HEK293T (cell line): ENCODE measurements around the gene LYPD5.

Experiments used
- CTCF ChIA-PET: fragments of 350-600 bp; formaldehyde crosslinking; extraction: SDS; loops from one replicate; lab custom pipeline; 2021; ENCODE audit warnings: antibody characterized with exemption, inconsistent platforms; lab: Yijun Ruan, JAX
- POLR2A ChIA-PET: fragments of 350-600 bp; formaldehyde crosslinking; extraction: SDS; loops from one replicate; lab custom pipeline; 2020; ENCODE audit warnings: antibody characterized with exemption, inconsistent platforms; lab: Yijun Ruan, JAX
- DNase-seq: peaks from one replicate; pipeline ENCODE4 v3.0.0; 2012; ENCODE audit warnings: mixed read lengths; ENCODE audit errors: extremely low spot score
- ARNT ChIP-seq: fragments of 450-650 bp; IDR thresholded peaks from 2 replicates; pipeline ENCODE4 v1.6.1; 2017; ENCODE audit warnings: mild to moderate bottlenecking
- BHLHE40 ChIP-seq: fragments of 450-650 bp; IDR thresholded peaks from 2 replicates; pipeline ENCODE4 v1.6.1; 2016; ENCODE audit warnings: mild to moderate bottlenecking, moderate library complexity, borderline replicate concordance
- CTBP1 ChIP-seq: fragments of 450-650 bp; IDR thresholded peaks from 2 replicates; pipeline ENCODE4 v1.6.1; 2016; ENCODE audit warnings: borderline replicate concordance
- ELF4 ChIP-seq: fragments of 450-650 bp; IDR thresholded peaks from 2 replicates; pipeline ENCODE4 v1.6.1; 2017; ENCODE audit warnings: antibody characterized with exemption
- FOXA1 ChIP-seq: fragments of 450-650 bp; IDR thresholded peaks from 2 replicates; pipeline ENCODE4 v1.6.1; 2016; ENCODE audit warnings: mild to moderate bottlenecking
- FOXK2 ChIP-seq: fragments of 450-650 bp; IDR thresholded peaks from 2 replicates; pipeline ENCODE4 v1.6.1; 2016; ENCODE audit warnings: mild to moderate bottlenecking
- FOXM1 ChIP-seq: fragments of 450-650 bp; IDR thresholded peaks from 2 replicates; pipeline ENCODE4 v1.6.1; 2017; ENCODE audit warnings: mild to moderate bottlenecking, borderline replicate concordance
- HDGF ChIP-seq: fragments of 450-650 bp; IDR thresholded peaks from 2 replicates; pipeline ENCODE4 v1.6.1; 2017; ENCODE audit warnings: antibody characterized with exemption, borderline replicate concordance
- L3MBTL2 ChIP-seq: fragments of 450-650 bp; conservative IDR thresholded peaks from 2 replicates; pipeline ENCODE4 v1.6.1; 2016; ENCODE audit warnings: mild to moderate bottlenecking
- LEF1 ChIP-seq: fragments of 450-650 bp; IDR thresholded peaks from 2 replicates; pipeline ENCODE4 v1.6.1; 2017; ENCODE audit warnings: mild to moderate bottlenecking, borderline replicate concordance
- NFRKB ChIP-seq: fragments of 450-650 bp; IDR thresholded peaks from 2 replicates; pipeline ENCODE4 v1.6.1; 2016; ENCODE audit warnings: mild to moderate bottlenecking, moderate library complexity
- SP1 ChIP-seq: fragments of 450-650 bp; IDR thresholded peaks from 2 replicates; pipeline ENCODE4 v1.6.1; 2017
- SUZ12 ChIP-seq: fragments of 450-650 bp; IDR thresholded peaks from 2 replicates; pipeline ENCODE4 v1.6.1; 2016; ENCODE audit warnings: mild to moderate bottlenecking
- TARDBP ChIP-seq: fragments of 450-650 bp; IDR thresholded peaks from 2 replicates; pipeline ENCODE4 v1.6.1; 2016
- ZNF384 ChIP-seq: fragments of 450-650 bp; IDR thresholded peaks from 2 replicates; pipeline ENCODE4 v1.6.1; 2016
- TF ChIP-seq, protein P1 (sequence below): fragments of 450-650 bp; IDR thresholded peaks from 2 replicates; pipeline ENCODE4 v1.6.1; 2016

The LYPD5 gene

DNA sequence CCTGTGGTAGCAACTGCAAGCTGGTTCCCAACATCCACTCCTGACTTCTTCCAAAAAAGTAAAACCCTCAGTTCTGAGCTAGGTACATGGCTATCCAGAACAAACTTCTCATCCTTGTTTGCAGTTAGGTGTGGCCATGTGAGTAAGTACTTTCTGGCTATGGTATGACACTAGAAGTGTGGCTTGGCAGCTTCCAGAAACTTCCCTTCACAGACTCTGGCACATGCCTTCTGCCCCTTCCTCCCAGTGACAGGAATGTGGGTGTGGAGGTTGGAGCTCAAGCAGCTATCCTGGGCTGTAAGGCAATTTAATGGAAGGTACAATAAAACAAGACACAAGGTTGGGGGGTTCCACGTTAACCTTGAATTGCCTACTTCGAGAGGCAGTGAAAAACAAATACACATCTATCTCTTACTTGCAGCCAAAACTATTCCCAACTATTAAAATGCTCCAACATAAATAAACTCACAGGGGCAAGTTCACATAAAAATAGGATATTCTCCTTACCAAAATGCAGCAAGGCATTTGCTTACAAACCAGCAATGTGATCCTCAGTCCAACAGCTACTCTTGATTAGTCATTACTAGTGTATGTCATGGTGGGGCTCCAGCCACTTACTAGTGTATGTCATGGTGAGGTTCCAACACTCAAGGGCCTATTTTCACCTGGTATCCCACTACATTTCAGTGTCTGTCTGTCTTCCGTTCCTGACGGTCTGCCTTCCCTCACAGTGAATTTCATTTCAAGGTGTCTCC lies 50.6 kb downstream of the LYPD5 start:
- TF ChIP-seq FOXK2 (no peak), FOXM1 (no peak), HDGF (no peak), ARNT (no peak)
- CTCF ChIA-PET, result interaction anchor here (0.6 kb wide), 1 partner anchor 24 kb away, joined by 4 read pairs; no protein-coding TSS in a partner anchor
- no peak for DNase-seq
- POLR2A ChIA-PET, result interaction anchor here (0.6 kb wide), 2 partner anchors 25 to 348 kb away, joined by 3 read pairs; no protein-coding TSS in a partner anchor

DNA sequence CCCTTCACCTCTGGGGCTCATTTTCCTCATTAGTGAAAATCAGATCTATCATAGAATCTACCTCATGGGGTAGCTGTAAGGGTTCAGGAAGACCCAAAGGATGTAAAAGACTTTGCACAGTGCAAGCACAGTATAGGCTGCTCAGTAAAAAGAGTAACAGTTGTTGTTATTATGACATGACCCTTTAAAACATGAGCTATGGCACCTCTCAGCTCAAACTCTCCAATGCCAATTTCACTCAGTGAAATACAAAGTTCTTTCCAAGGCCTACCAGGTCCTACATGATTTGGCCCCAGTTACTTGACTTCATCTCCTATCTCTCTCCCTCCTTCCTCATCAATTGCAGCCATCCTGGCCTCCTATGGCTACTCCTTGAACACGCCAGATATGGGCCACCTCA lies 52.3 kb downstream of the LYPD5 start:
- no peak for DNase-seq
- POLR2A ChIA-PET, result no interaction called here
- CTCF ChIA-PET, result interaction anchor here (1.3 kb wide), 1 partner anchor 15 kb away, joined by 4 read pairs; no protein-coding TSS in a partner anchor
- TF ChIP-seq BHLHE40, result no peak
- no peak for TF ChIP-seq FOXM1
- no peak for TF ChIP-seq ZNF384
- no peak for TF ChIP-seq FOXK2
- no peak for TF ChIP-seq NFRKB
- TF ChIP-seq L3MBTL2, result no peak
- TF ChIP-seq ARNT, result no peak
- TF ChIP-seq SP1, result no peak
- TF ChIP-seq FOXA1, result no peak
- no peak for TF ChIP-seq ELF4
- no peak for TF ChIP-seq SUZ12
- TF ChIP-seq CTBP1, result no peak
- TF ChIP-seq, protein P1, sequence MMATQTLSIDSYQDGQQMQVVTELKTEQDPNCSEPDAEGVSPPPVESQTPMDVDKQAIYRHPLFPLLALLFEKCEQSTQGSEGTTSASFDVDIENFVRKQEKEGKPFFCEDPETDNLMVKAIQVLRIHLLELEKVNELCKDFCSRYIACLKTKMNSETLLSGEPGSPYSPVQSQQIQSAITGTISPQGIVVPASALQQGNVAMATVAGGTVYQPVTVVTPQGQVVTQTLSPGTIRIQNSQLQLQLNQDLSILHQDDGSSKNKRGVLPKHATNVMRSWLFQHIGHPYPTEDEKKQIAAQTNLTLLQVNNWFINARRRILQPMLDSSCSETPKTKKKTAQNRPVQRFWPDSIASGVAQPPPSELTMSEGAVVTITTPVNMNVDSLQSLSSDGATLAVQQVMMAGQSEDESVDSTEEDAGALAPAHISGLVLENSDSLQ, result no peak
- TF ChIP-seq TARDBP, result no peak
- TF ChIP-seq HDGF, result no peak
- no peak for TF ChIP-seq LEF1

DNA sequence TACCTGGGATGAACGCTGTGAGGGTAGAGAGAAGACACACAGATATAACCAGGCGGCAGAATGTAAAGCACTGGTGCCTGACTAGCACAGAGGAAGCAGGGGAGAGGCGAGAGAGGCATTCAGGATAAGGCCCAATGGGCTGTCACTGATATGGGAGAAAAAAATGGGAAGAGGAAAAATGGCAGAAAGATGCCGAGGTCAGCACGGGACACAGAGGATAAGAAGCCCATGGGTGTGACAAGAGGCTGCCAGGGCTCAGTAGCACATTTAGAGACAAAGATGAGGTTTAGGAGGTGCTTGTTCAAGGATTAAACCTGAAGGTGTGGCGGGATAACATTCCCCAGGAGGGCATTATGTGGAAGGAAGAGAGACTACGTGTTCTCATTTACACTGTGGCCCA lies 53.1 kb downstream of the LYPD5 start:
- ChIA-PET CTCF (interaction anchor here (1.3 kb wide), 1 partner anchor 16 kb away, joined by 4 read pairs; no protein-coding TSS in a partner anchor), POLR2A (no interaction called here)
- DNase-seq, result no peak
- TF ChIP-seq FOXA1 (no peak), NFRKB (no peak)
- TF ChIP-seq, protein P1, result no peak

DNA sequence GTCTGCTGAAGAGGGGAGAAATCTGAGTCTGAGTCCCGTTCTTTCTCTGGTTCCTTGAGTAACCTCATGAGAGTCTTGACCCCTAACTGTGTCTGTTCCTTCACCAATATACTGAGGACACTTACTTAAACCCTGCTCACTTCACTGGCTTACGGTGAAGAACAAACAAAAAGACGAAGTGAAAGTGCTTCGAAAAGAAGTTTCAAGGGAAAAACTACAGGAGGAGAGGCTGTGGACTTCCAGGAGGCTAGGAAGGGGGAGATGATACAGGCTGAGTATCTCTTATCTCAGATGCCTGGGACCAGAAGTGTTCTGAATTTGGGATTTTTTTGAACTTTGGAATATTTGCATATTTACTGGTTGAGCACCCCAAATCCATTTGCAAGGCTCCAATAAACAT lies 53.6 kb downstream of the LYPD5 start:
- CTCF ChIA-PET, result no interaction called here
- TF ChIP-seq HDGF (no peak), ARNT (no peak), CTBP1 (no peak), SUZ12 (no peak), L3MBTL2 (no peak), LEF1 (no peak), NFRKB (no peak)
- TF ChIP-seq, protein P1, result no peak
- POLR2A ChIA-PET, result no interaction called here

DNA sequence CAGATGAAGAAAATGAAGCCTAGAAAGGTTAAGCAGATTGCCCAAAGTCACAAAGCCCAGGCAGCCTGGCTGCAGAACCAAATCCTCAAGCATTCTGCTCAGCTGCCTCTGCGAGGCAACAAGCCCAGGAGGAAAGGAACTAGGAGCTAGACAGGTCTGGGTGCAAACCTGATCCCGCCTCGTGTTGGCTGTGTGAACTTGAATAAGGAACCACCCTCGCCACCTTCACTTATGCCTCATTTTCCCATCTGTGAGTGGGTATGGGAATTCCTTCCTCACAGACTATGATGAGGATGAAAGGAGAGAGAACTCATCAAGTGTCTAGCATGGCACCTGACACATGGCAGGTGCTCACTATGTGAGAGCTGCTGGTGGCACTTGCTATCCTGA lies 54.0 kb downstream of the LYPD5 start:
- CTCF ChIA-PET, result no interaction called here
- POLR2A ChIA-PET, result no interaction called here
- no peak for DNase-seq
- TF ChIP-seq BHLHE40 (no peak), FOXA1 (no peak), NFRKB (no peak), SP1 (no peak), TARDBP (no peak), SUZ12 (no peak), FOXK2 (no peak), HDGF (no peak), ZNF384 (no peak), ELF4 (no peak), LEF1 (no peak), ARNT (no peak), CTBP1 (no peak), L3MBTL2 (no peak)
- TF ChIP-seq, protein P1, result no peak

More for the DNA sequence above, 53.6 kb downstream of the LYPD5 start:
- no peak for DNase-seq

DNA sequence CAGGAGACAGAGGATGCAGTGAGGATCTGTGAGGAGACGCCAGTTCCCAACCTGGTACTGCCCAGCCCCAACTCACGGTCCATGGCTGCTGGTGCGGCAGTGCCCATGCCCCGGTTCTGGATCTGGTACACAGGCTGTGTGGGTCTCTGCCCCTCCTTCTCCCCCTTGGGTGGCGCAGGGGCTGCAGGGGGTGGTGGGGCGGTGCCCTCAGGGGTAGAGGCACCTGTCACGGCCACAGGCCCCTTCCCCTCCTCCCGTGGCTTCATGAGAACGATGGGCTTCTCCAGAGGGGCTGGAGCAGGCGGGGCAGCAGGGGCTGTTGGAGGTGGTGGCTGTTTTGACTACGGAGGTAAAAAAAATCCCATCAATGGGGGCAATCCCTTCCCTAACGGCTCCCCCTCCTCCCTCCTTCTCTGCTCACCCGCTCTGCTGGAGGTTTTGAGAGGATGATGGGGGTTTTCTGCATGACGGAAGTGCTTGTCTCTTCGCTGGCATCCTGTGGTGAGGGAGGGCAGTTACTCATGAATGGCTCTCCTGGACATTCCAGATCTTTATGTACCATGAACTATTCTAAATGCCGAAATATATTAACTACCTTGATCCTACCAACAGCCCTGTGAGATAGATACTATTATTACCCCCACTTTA lies 54.6 kb downstream of the LYPD5 start:
- DNase-seq, result no peak
- ChIA-PET CTCF (no interaction called here), POLR2A (no interaction called here)
- TF ChIP-seq FOXK2, result no peak
- no peak for TF ChIP-seq NFRKB
- no peak for TF ChIP-seq HDGF
- no peak for TF ChIP-seq ELF4
- no peak for TF ChIP-seq SUZ12
- TF ChIP-seq LEF1, result no peak
- no peak for TF ChIP-seq BHLHE40
- no peak for TF ChIP-seq ARNT
- no peak for TF ChIP-seq ZNF384
- no peak for TF ChIP-seq FOXM1
- no peak for TF ChIP-seq CTBP1
- TF ChIP-seq, protein P1, result no peak
- TF ChIP-seq SP1, result no peak
- TF ChIP-seq FOXA1, result no peak
- no peak for TF ChIP-seq L3MBTL2
